ENCODE data around the gene PKP4. TPM values are rescaled to one million over a fixed set of nuclear protein-coding genes. Genes with fewer than 3 reads are reported as not detected.

Gene PKP4
- total and polyA plus RNA-seq, 4 experiments from 2014 or later: 1.4 to 39.3 (median 19.1) TPM

GRCh38 chr2:158633261-158633660 is 176.5 kb downstream of the PKP4 start:
- ChIA-PET POLR2A (ENCODE audit: partially characterized antibody) (no interaction called here), CTCF (ENCODE audit: partially characterized antibody) (no interaction called here)
- Histone ChIP-seq H3K4me1 (ENCODE audit: insufficient read depth, low read length) (no peaks in the 10 kb centered on the region), H3K9me3 (ENCODE audit: control insufficient read depth in 1 of 2, low read length in 2 of 2) (no peaks in the 10 kb centered on the region), H3K4me3 (ENCODE audit: low read length in 2 of 2) (no peak overlapping the region), H3K27ac (ENCODE audit: low read depth, low read length) (no peak overlapping the region), H3K27me3 (ENCODE audit: insufficient read depth, low read length) (no peaks in the 10 kb centered on the region), H3K36me3 (ENCODE audit: insufficient read depth, low read length) (no peaks in the 10 kb centered on the region)
- peaks cover 40 to 53% of the 10 kb centered on the region in 2 donors for H3K36me3 Mint-ChIP-seq
- no peaks in the 10 kb centered on the region for H3K9me3 Mint-ChIP-seq
- intact Hi-C loops (cut with micrococcal nuclease): no loop called here
- H3K27ac Mint-ChIP-seq: no peak overlapping the region
- DNase-seq: no peak
- no peak overlapping the region for H3K4me3 Mint-ChIP-seq
- H3K4me1 Mint-ChIP-seq: peaks cover 0 to 8% (median 6%) of the 10 kb centered on the region in 4 donors
- no peaks in the 10 kb centered on the region for H3K27me3 Mint-ChIP-seq

GRCh38 chr2:158634627-158635026 is 177.9 kb downstream of the PKP4 start:
- H3K36me3 Mint-ChIP-seq: peaks cover 44 to 55% of the 10 kb centered on the region in 2 donors
- H3K27me3 ChIP-seq (ENCODE audit: insufficient read depth, low read length): no peaks in the 10 kb centered on the region
- POLR2A ChIA-PET (ENCODE audit: partially characterized antibody): no interaction called here

GRCh38 chr2:158635961-158636601 is 179.3 kb downstream of the PKP4 start:
- H3K9me3 Mint-ChIP-seq: no peaks in the 10 kb centered on the region
- H3K27me3 Mint-ChIP-seq: no peaks in the 10 kb centered on the region
- Histone ChIP-seq H3K36me3 (ENCODE audit: insufficient read depth, low read length) (no peaks in the 10 kb centered on the region), H3K27ac (ENCODE audit: low read depth, low read length) (no peak overlapping the region), H3K4me1 (ENCODE audit: insufficient read depth, low read length) (no peaks in the 10 kb centered on the region), H3K4me3 (ENCODE audit: low read length in 2 of 2) (no peak overlapping the region), H3K9me3 (ENCODE audit: control insufficient read depth in 1 of 2, low read length in 2 of 2) (no peaks in the 10 kb centered on the region), H3K27me3 (ENCODE audit: insufficient read depth, low read length) (no peaks in the 10 kb centered on the region)
- peaks cover 47 to 58% of the 10 kb centered on the region in 2 donors for H3K36me3 Mint-ChIP-seq
- H3K4me3 Mint-ChIP-seq: no peak overlapping the region
- peaks cover 0 to 8% (median 6%) of the 10 kb centered on the region in 4 donors for H3K4me1 Mint-ChIP-seq
- POLR2A ChIA-PET (ENCODE audit: partially characterized antibody): no interaction called here
- intact Hi-C loops (cut with micrococcal nuclease): no loop called here
- CTCF ChIA-PET (ENCODE audit: partially characterized antibody): no interaction called here
- peak overlapping the region in 1 of 7 donors; percentile 42 for H3K27ac Mint-ChIP-seq
- no peak for DNase-seq

More at GRCh38 chr2:158634627-158635026, 177.9 kb downstream of the PKP4 start:
- Mint-ChIP-seq H3K4me1 (peaks cover 0 to 8% (median 6%) of the 10 kb centered on the region in 4 donors), H3K27ac (no peak overlapping the region), H3K27me3 (no peaks in the 10 kb centered on the region), H3K9me3 (no peaks in the 10 kb centered on the region), H3K4me3 (no peak overlapping the region)
- intact Hi-C loops (cut with micrococcal nuclease): no loop called here
- Histone ChIP-seq H3K4me1 (ENCODE audit: insufficient read depth, low read length) (no peaks in the 10 kb centered on the region), H3K9me3 (ENCODE audit: control insufficient read depth in 1 of 2, low read length in 2 of 2) (no peaks in the 10 kb centered on the region), H3K4me3 (ENCODE audit: low read length in 2 of 2) (no peak overlapping the region), H3K27ac (ENCODE audit: low read depth, low read length) (no peak overlapping the region), H3K36me3 (ENCODE audit: insufficient read depth, low read length) (no peaks in the 10 kb centered on the region)
- DNase-seq: no peak
- CTCF ChIA-PET (ENCODE audit: partially characterized antibody): no interaction called here

- POLR2A ChIA-PET (ENCODE audit: partially characterized antibody): no interaction called here
- no peaks in the 10 kb centered on the region for H3K36me3 ChIP-seq (ENCODE audit: insufficient read depth, low read length)
- Mint-ChIP-seq H3K4me1 (peaks cover 0 to 8% (median 5%) of the 10 kb centered on the region in 4 donors), H3K4me3 (no peak overlapping the region), H3K9me3 (no peaks in the 10 kb centered on the region), H3K27me3 (no peaks in the 10 kb centered on the region), H3K27ac (no peak overlapping the region), H3K36me3 (peaks cover 43 to 56% of the 10 kb centered on the region in 2 donors)
- H3K27me3 ChIP-seq (ENCODE audit: insufficient read depth, low read length): no peaks in the 10 kb centered on the region
- no peaks in the 10 kb centered on the region for H3K9me3 ChIP-seq (ENCODE audit: control insufficient read depth in 1 of 2, low read length in 2 of 2)
- no peaks in the 10 kb centered on the region for H3K4me1 ChIP-seq (ENCODE audit: insufficient read depth, low read length)
- no peak overlapping the region for H3K27ac ChIP-seq (ENCODE audit: low read depth, low read length)
- intact Hi-C loops (cut with micrococcal nuclease): no loop called here
- CTCF ChIA-PET (ENCODE audit: partially characterized antibody): no interaction called here
- no peak overlapping the region for H3K4me3 ChIP-seq (ENCODE audit: low read length in 2 of 2)
- DNase-seq: no peak
Observed at GRCh38 chr2:158637357-158637756, 180.6 kb downstream of the PKP4 start.

- no peaks in the 10 kb centered on the region for H3K9me3 ChIP-seq (ENCODE audit: control insufficient read depth in 1 of 2, low read length in 2 of 2)
- Mint-ChIP-seq H3K27me3 (no peaks in the 10 kb centered on the region), H3K4me3 (no peak overlapping the region), H3K36me3 (peaks cover 15 to 32% of the 10 kb centered on the region in 2 donors), H3K4me1 (no peaks in the 10 kb centered on the region), H3K27ac (no peak overlapping the region), H3K9me3 (no peaks in the 10 kb centered on the region)
- CTCF ChIA-PET (ENCODE audit: partially characterized antibody): no interaction called here
- POLR2A ChIA-PET (ENCODE audit: partially characterized antibody): no interaction called here
- no peaks in the 10 kb centered on the region for H3K36me3 ChIP-seq (ENCODE audit: insufficient read depth, low read length)
- intact Hi-C loops (cut with micrococcal nuclease): no loop called here
- no peak overlapping the region for H3K27ac ChIP-seq (ENCODE audit: low read depth, low read length)
- H3K4me3 ChIP-seq (ENCODE audit: low read length in 2 of 2): no peak overlapping the region
- no peaks in the 10 kb centered on the region for H3K27me3 ChIP-seq (ENCODE audit: insufficient read depth, low read length)
- H3K4me1 ChIP-seq (ENCODE audit: insufficient read depth, low read length): no peaks in the 10 kb centered on the region
- no peak for DNase-seq
Observed at GRCh38 chr2:158644139-158644538, 187.4 kb downstream of the PKP4 start.

- Histone ChIP-seq H3K27ac (ENCODE audit: low read depth, low read length) (no peak overlapping the region), H3K9me3 (ENCODE audit: control insufficient read depth in 1 of 2, low read length in 2 of 2) (no peaks in the 10 kb centered on the region), H3K36me3 (ENCODE audit: insufficient read depth, low read length) (no peaks in the 10 kb centered on the region), H3K27me3 (ENCODE audit: insufficient read depth, low read length) (no peaks in the 10 kb centered on the region), H3K4me1 (ENCODE audit: insufficient read depth, low read length) (no peaks in the 10 kb centered on the region), H3K4me3 (ENCODE audit: low read length in 2 of 2) (no peak overlapping the region)
- Mint-ChIP-seq H3K9me3 (no peaks in the 10 kb centered on the region), H3K4me1 (no peaks in the 10 kb centered on the region), H3K4me3 (no peak overlapping the region), H3K36me3 (peaks cover 13 to 26% of the 10 kb centered on the region in 2 donors), H3K27me3 (no peaks in the 10 kb centered on the region), H3K27ac (no peak overlapping the region)
- POLR2A ChIA-PET (ENCODE audit: partially characterized antibody): no interaction called here
- intact Hi-C loops (cut with micrococcal nuclease): no loop called here
- DNase-seq: no peak
- CTCF ChIA-PET (ENCODE audit: partially characterized antibody): no interaction called here
Observed at GRCh38 chr2:158645299-158645698, 188.5 kb downstream of the PKP4 start.

- Histone ChIP-seq H3K4me1 (ENCODE audit: insufficient read depth, low read length) (no peaks in the 10 kb centered on the region), H3K4me3 (ENCODE audit: low read length in 2 of 2) (no peak overlapping the region), H3K9me3 (ENCODE audit: control insufficient read depth in 1 of 2, low read length in 2 of 2) (no peaks in the 10 kb centered on the region), H3K27ac (ENCODE audit: low read depth, low read length) (no peak overlapping the region), H3K27me3 (ENCODE audit: insufficient read depth, low read length) (no peaks in the 10 kb centered on the region), H3K36me3 (ENCODE audit: insufficient read depth, low read length) (no peaks in the 10 kb centered on the region)
- H3K36me3 Mint-ChIP-seq: peaks cover 10 to 13% of the 10 kb centered on the region in 2 donors
- H3K27me3 Mint-ChIP-seq: no peaks in the 10 kb centered on the region
- H3K4me1 Mint-ChIP-seq: no peaks in the 10 kb centered on the region
- intact Hi-C loops (cut with micrococcal nuclease): no loop called here
- ChIA-PET POLR2A (ENCODE audit: partially characterized antibody) (no interaction called here), CTCF (ENCODE audit: partially characterized antibody) (interaction anchor here (1.0 kb wide), 1 partner anchor 92 kb away, joined by 3 read pairs; no protein-coding TSS in a partner anchor)
- DNase-seq: no peak
- no peak overlapping the region for H3K27ac Mint-ChIP-seq
- no peaks in the 10 kb centered on the region for H3K9me3 Mint-ChIP-seq
- no peak overlapping the region for H3K4me3 Mint-ChIP-seq
Observed at GRCh38 chr2:158647436-158648231, 190.9 kb downstream of the PKP4 start.
